K562 (cell line): ENCODE results near the gene HHATL. TPM values are rescaled to one million over a fixed set of nuclear protein-coding genes. Genes with fewer than 3 reads are reported as not detected.

Experiments
- BHLHE40 ChIP-seq: IDR thresholded peaks from 2 replicates; pipeline ENCODE4 v1.6.1; 2011; ENCODE audit warnings: low read length, improper control_type of control experiment
- CC2D1A ChIP-seq: fragments of 450-650 bp; IDR thresholded peaks from 2 replicates; pipeline ENCODE4 v1.6.1; 2017; ENCODE audit warnings: mild to moderate bottlenecking
- EHMT2 ChIP-seq: fragments of 450-650 bp; IDR thresholded peaks from 2 replicates; pipeline ENCODE4 v1.6.1; 2018; ENCODE audit warnings: antibody characterized with exemption
- ELF2 ChIP-seq: fragments of 250-450 bp; sonication (Bioruptor Pico); IDR thresholded peaks from 2 replicates; pipeline ENCODE4 v1.5.0; 2021; ENCODE audit warnings: mild to moderate bottlenecking
- GTF2A2 ChIP-seq: IDR thresholded peaks from 2 replicates; pipeline ENCODE4 v1.6.1; 2016; ENCODE audit warnings: mild to moderate bottlenecking, missing genetic modification characterization, missing compliant biosample characterization
- HDGF ChIP-seq: fragments of 450-650 bp; IDR thresholded peaks from 2 replicates; pipeline ENCODE4 v1.6.1; 2016
- HEY1 ChIP-seq: fragments of 250-450 bp; sonication (Bioruptor Pico); IDR thresholded peaks from 2 replicates; pipeline ENCODE4 v1.5.0; 2020; ENCODE audit warnings: mild to moderate bottlenecking, moderate library complexity, borderline replicate concordance
- JUN ChIP-seq, 2 experiments: sonication (generic) in 1 of 2; formaldehyde crosslinking in 1 of 2; IDR thresholded peaks; 2 replicates each; pipeline versions ENCODE4 v1.6.1 to v1.8.0; 2012 to 2022; ENCODE audit warnings: borderline replicate concordance in 2 of 2, mild to moderate bottlenecking in 2 of 2, improper control_type of control experiment in 1 of 2, low read depth in 1 of 2, low read length in 1 of 2, missing genetic modification reagents in 1 of 2
- MCM2 ChIP-seq: fragments of 450-650 bp; IDR thresholded peaks from 2 replicates; pipeline ENCODE4 v1.6.1; 2017; ENCODE audit warnings: low read depth, mild to moderate bottlenecking
- NONO ChIP-seq, 2 experiments: fragments of 200-400 bp in 1 of 2; fragments of 450-650 bp in 1 of 2; formaldehyde crosslinking in 1 of 2; IDR thresholded peaks; 2 replicates each; pipeline ENCODE4 v1.6.1; 2017; ENCODE audit warnings: low read depth in 2 of 2, mild to moderate bottlenecking in 2 of 2, moderate library complexity in 2 of 2, low read length in 1 of 2
- NR2C2 ChIP-seq, 2 experiments: fragments of 200-800 bp in 1 of 2; sonication (Bioruptor generic) in 1 of 2; sonication (generic) in 1 of 2; formaldehyde crosslinking in 1 of 2; IDR thresholded peaks; 2 replicates each; pipeline versions ENCODE4 v1.6.1 to v1.8.0; 2016 to 2022; ENCODE audit warnings: mild to moderate bottlenecking in 1 of 2, missing compliant biosample characterization in 1 of 2, missing genetic modification characterization in 1 of 2, missing genetic modification reagents in 1 of 2
- NRF1 ChIP-seq, 2 experiments: fragments of 450-650 bp; IDR thresholded peaks in 1 of 2; conservative IDR thresholded peaks in 1 of 2; 2 replicates each; pipeline ENCODE4 v1.6.1; 2014; ENCODE audit warnings: mild to moderate bottlenecking in 2 of 2
- PHTF2 ChIP-seq: fragments of 250-450 bp; sonication (Bioruptor Pico); IDR thresholded peaks from 2 replicates; pipeline ENCODE4 v1.5.0; 2021; ENCODE audit warnings: mild to moderate bottlenecking
- POLR2G ChIP-seq: fragments of 200-400 bp; formaldehyde crosslinking; IDR thresholded peaks from 2 replicates; pipeline ENCODE4 v1.6.1; 2017; ENCODE audit warnings: low read depth, mild to moderate bottlenecking, antibody characterized with exemption, low read length, moderate library complexity
- SMARCA5 ChIP-seq: fragments of 450-650 bp; IDR thresholded peaks from 2 replicates; pipeline ENCODE4 v1.6.1; 2016
- SP1 ChIP-seq: sonication (generic); formaldehyde crosslinking; IDR thresholded peaks from 2 replicates; pipeline ENCODE4 v1.8.1; 2022; ENCODE audit warnings: mild to moderate bottlenecking, missing genetic modification reagents
- SUPT5H ChIP-seq: fragments of 450-650 bp; IDR thresholded peaks from 2 replicates; pipeline ENCODE4 v1.6.1; 2016
- TAL1 ChIP-seq: fragments of 450-650 bp; IDR thresholded peaks from 2 replicates; pipeline ENCODE4 v1.6.1; 2016; ENCODE audit warnings: mild to moderate bottlenecking
- ZNF354B ChIP-seq: fragments of 250-450 bp; sonication (Bioruptor Pico); IDR thresholded peaks from 2 replicates; pipeline ENCODE4 v1.4.0; 2020
- ZNF76 ChIP-seq: fragments of 250-450 bp; sonication (Bioruptor Pico); IDR thresholded peaks from 2 replicates; pipeline ENCODE4 v1.4.0; 2020; ENCODE audit warnings: mild to moderate bottlenecking, moderate library complexity, borderline replicate concordance
- polyA plus RNA-seq, 8 experiments: library from polyadenylated mRNA; depleted of rRNA in 4 of 8; stranded (reverse) in 5 of 8; unstranded in 3 of 8; fragments of >200 nt; fragmentation: Nextera tagmentation in 2 of 8; fragmentation: Illumina TruSeq in 1 of 8; extraction: Ambion mirVana in 2 of 8; extraction: Trizol in 1 of 8; gene quantifications; 2 replicates each; pipeline versions ENCODE4 v1.2.1 to v1.2.3, GENCODE V29; 2011 to 2014; ENCODE audit warnings: inconsistent platforms in 1 of 8, missing spikeins in 1 of 8
- total RNA-seq, 7 experiments: library from RNA; depleted of rRNA in 6 of 7; stranded (reverse); fragments of >200 nt in 6 of 7; fragmentation: Illumina TruSeq in 2 of 7; extraction: Trizol in 2 of 7; gene quantifications; 2 replicates each; pipeline versions ENCODE4 v1.2.1 to v1.2.3, GENCODE V29; 2011 to 2021; ENCODE audit warnings: low replicate concordance in 1 of 7
- TF ChIP-seq, protein P1 (sequence below): sonication (generic); formaldehyde crosslinking; IDR thresholded peaks from 2 replicates; pipeline ENCODE4 v1.8.1; 2023; ENCODE audit warnings: mild to moderate bottlenecking, missing genetic modification reagents, moderate library complexity
- TF ChIP-seq, protein P2 (sequence below): fragments of 250-450 bp; sonication (Bioruptor Pico); IDR thresholded peaks from 2 replicates; pipeline ENCODE4 v1.5.0; 2022; ENCODE audit warnings: mild to moderate bottlenecking
- TF ChIP-seq, protein P3 (sequence below): sonication (generic); formaldehyde crosslinking; IDR thresholded peaks from 2 replicates; pipeline ENCODE4 v1.8.0; 2022; ENCODE audit warnings: mild to moderate bottlenecking, missing genetic modification reagents

The HHATL gene
- total and polyA plus RNA-seq, 9 of the 15 experiments (the other 6 are each of a cell fraction or from before 2014, with no cell fraction given) = not detected

DNA sequence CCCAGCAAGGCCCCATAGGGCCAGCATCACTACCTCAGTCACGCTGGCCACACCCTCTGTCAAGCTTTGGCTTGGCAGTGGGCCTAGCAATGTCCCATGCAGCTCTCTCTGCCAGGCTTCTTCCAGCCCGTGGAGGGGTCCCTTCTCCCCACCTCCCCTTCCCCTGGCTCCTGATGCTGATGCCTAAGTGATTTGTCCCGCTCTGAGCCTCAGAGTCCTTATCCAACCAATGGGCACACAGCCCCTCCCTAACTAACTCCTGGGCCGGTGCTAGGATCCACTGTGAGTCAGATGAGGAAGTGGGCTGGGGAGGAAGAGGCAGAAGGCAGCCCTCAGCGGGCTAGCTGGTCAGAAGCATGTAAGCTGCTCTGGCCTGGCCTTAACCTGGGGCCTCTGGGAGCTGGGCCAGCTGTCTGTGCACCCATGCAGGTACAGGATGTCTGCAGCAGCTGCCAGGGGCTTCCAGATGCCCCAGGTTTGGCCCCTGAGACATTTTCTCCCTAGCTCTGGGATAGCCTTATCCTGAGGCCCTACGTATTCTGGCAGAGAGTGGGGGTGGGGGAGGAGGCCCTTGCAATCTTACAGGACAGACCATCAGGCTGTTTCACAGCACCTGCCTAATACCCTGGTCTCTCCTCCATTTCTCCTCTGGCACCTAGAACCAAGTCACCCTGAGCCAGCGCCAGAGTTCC lies 49.8 kb downstream of the HHATL start (continued):
- no peak for TF ChIP-seq TAL1
- TF ChIP-seq, protein P1, sequence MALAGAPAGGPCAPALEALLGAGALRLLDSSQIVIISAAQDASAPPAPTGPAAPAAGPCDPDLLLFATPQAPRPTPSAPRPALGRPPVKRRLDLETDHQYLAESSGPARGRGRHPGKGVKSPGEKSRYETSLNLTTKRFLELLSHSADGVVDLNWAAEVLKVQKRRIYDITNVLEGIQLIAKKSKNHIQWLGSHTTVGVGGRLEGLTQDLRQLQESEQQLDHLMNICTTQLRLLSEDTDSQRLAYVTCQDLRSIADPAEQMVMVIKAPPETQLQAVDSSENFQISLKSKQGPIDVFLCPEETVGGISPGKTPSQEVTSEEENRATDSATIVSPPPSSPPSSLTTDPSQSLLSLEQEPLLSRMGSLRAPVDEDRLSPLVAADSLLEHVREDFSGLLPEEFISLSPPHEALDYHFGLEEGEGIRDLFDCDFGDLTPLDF = no peak
- no peak for TF ChIP-seq HEY1 (CRISPR knock-in tag)
- peak; percentile 71 for TF ChIP-seq POLR2G
- TF ChIP-seq SMARCA5 = peak; percentile 49; the same call in 1 of the 2 replicates
- TF ChIP-seq, protein P2, sequence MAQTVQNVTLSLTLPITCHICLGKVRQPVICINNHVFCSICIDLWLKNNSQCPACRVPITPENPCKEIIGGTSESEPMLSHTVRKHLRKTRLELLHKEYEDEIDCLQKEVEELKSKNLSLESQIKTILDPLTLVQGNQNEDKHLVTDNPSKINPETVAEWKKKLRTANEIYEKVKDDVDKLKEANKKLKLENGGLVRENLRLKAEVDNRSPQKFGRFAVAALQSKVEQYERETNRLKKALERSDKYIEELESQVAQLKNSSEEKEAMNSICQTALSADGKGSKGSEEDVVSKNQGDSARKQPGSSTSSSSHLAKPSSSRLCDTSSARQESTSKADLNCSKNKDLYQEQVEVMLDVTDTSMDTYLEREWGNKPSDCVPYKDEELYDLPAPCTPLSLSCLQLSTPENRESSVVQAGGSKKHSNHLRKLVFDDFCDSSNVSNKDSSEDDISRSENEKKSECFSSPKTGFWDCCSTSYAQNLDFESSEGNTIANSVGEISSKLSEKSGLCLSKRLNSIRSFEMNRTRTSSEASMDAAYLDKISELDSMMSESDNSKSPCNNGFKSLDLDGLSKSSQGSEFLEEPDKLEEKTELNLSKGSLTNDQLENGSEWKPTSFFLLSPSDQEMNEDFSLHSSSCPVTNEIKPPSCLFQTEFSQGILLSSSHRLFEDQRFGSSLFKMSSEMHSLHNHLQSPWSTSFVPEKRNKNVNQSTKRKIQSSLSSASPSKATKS (CRISPR knock-in tag) = no peak
- TF ChIP-seq ELF2 (CRISPR knock-in tag) = peak; percentile 78
- no peak for TF ChIP-seq CC2D1A
- peak; percentile 54; the same call in 1 of the 2 replicates for TF ChIP-seq JUN (IDR thresholded peaks at IDR 0.05; ENCODE audit: borderline replicate concordance, low read depth, low read length)
- no peak for TF ChIP-seq JUN (CRISPR knock-in tag; IDR thresholded peaks at IDR 0.05; ENCODE audit: borderline replicate concordance)
- no peak for TF ChIP-seq GTF2A2 (tag)
- TF ChIP-seq SP1 (CRISPR knock-in tag) = no peak
- TF ChIP-seq BHLHE40 = no peak
- no peak for TF ChIP-seq ZNF354B (CRISPR knock-in tag)
- TF ChIP-seq NRF1 (conservative IDR thresholded peaks at IDR 0.05 in 1 of 2, IDR thresholded peaks at IDR 0.05 in 1 of 2) = peak; percentile 39 to 62; a peak in 2 of 4 replicates
- no peak for TF ChIP-seq MCM2
- no peak for TF ChIP-seq NR2C2 (CRISPR knock-in tag; IDR thresholded peaks at IDR 0.05)
- TF ChIP-seq NR2C2 (tag; IDR thresholded peaks at IDR 0.05) = no peak
- TF ChIP-seq NONO (IDR thresholded peaks at IDR 0.05; ENCODE audit: low read depth in 2 of 2, low read length in 1 of 2) = no peak; a peak in 1 of 4 replicates
- TF ChIP-seq PHTF2 (CRISPR knock-in tag) = no peak
- no peak for TF ChIP-seq EHMT2
- TF ChIP-seq, protein P3, sequence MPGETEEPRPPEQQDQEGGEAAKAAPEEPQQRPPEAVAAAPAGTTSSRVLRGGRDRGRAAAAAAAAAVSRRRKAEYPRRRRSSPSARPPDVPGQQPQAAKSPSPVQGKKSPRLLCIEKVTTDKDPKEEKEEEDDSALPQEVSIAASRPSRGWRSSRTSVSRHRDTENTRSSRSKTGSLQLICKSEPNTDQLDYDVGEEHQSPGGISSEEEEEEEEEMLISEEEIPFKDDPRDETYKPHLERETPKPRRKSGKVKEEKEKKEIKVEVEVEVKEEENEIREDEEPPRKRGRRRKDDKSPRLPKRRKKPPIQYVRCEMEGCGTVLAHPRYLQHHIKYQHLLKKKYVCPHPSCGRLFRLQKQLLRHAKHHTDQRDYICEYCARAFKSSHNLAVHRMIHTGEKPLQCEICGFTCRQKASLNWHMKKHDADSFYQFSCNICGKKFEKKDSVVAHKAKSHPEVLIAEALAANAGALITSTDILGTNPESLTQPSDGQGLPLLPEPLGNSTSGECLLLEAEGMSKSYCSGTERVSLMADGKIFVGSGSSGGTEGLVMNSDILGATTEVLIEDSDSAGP (CRISPR knock-in tag) = no peak
- TF ChIP-seq ZNF76 (CRISPR knock-in tag) = no peak
- peak; percentile 80 for TF ChIP-seq SUPT5H
- TF ChIP-seq HDGF = peak; percentile 79
